ENCODE results near the gene APELA.
"Not testable (repeated sequence)": the region's sequence is repeated elsewhere in the genome, so short reads cannot be mapped to it uniquely, and the experiment has no call there.

Gene APELA

GRCh38 chr4:164927101-164927500, 50.1 kb downstream of the APELA start:
- DNase-seq: not testable (repeated sequence)

- no peak for DNase-seq
Measured at GRCh38 chr4:164930647-164931046, 53.7 kb downstream of the APELA start.

GRCh38 chr4:164931551-164932324, 54.8 kb downstream of the APELA start:
- no peak for DNase-seq

GRCh38 chr4:164933244-164933643, 56.3 kb downstream of the APELA start:
- no peak for DNase-seq

GRCh38 chr4:164935363-164935762, 58.4 kb downstream of the APELA start:
- no peak for DNase-seq

- not testable (repeated sequence) for DNase-seq
Measured at GRCh38 chr4:164935865-164936606, 59.1 kb downstream of the APELA start.

- no peak for DNase-seq
Measured at GRCh38 chr4:164937576-164938270, 60.7 kb downstream of the APELA start.

GRCh38 chr4:164943192-164943591, 66.2 kb downstream of the APELA start:
- no peak for DNase-seq

- no peak for DNase-seq
Measured at GRCh38 chr4:164945146-164945545, 68.2 kb downstream of the APELA start.

GRCh38 chr4:164946810-164947209, 69.8 kb downstream of the APELA start:
- DNase-seq: no peak

All from GOT3 (cell line).